Measurements from ENCODE around the gene DCHS1.

DNA sequence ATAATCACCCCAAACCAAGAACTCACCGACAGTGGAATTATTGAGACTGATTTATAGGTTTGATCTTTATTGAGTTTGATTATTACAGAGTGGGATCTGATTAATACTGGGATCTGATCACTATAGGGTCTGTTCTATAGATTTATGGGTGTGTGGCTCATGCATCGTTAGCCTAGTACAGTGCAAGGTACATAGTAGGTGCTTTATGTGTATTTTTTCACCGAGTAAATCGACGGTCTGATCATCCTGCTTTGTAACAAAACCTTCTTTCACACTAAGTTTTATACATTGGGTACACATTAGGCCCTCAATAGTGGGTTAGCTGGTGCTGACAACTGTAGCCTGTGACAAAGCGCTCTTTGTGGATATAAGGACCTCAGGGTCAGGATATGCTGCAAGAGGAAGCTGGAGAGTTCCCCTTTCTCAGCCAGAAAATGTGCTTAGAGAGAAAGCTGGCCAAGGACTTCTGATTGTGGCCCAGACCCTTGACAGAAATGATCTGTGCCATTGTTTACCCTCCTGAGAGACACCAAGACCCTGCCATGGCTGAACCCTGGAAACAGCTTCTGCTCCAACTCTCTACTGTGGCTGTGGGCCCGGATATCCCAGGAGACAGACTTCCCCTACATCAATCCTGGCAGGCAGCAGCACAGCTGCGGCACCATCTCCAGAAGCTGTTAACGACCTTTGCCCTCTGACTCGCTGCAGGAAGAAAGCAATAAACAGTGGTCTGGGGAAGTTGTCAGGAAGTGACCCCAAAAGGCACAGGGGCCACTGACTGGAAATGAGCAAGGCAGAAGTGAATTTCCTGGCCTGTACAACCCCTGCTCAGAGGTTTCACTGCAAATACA, 20.3 kb downstream of the DCHS1 start:
- TF ChIP-seq KDM5A (IDR thresholded peaks at IDR 0.05), result no peak
- TF ChIP-seq CTCF (IDR thresholded peaks at IDR 0.05), result no peak
- TF ChIP-seq HOXB13 (CRISPR knock-in tag; IDR thresholded peaks at IDR 0.05; ENCODE audit: low read depth), result no peak
- TF ChIP-seq JUN (IDR thresholded peaks at IDR 0.05), result no peak
- no peak for TF ChIP-seq MYC (IDR thresholded peaks at IDR 0.05; ENCODE audit: borderline replicate concordance, low read length)
- TF ChIP-seq SREBF2 (IDR thresholded peaks at IDR 0.05), result no peak
- no peak for TF ChIP-seq ESRRA (IDR thresholded peaks at IDR 0.05; ENCODE audit: borderline replicate concordance, low read length)
- no peak for TF ChIP-seq TP53 (CRISPR knock-in tag; IDR thresholded peaks at IDR 0.05)
- TF ChIP-seq, protein P1, sequence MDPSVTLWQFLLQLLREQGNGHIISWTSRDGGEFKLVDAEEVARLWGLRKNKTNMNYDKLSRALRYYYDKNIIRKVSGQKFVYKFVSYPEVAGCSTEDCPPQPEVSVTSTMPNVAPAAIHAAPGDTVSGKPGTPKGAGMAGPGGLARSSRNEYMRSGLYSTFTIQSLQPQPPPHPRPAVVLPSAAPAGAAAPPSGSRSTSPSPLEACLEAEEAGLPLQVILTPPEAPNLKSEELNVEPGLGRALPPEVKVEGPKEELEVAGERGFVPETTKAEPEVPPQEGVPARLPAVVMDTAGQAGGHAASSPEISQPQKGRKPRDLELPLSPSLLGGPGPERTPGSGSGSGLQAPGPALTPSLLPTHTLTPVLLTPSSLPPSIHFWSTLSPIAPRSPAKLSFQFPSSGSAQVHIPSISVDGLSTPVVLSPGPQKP (IDR thresholded peaks at IDR 0.05; ENCODE audit: low read depth, low read length), result no peak
- no peak for TF ChIP-seq MAFK (IDR thresholded peaks at IDR 0.05; ENCODE audit: partially characterized antibody)
- TF ChIP-seq, protein P2, sequence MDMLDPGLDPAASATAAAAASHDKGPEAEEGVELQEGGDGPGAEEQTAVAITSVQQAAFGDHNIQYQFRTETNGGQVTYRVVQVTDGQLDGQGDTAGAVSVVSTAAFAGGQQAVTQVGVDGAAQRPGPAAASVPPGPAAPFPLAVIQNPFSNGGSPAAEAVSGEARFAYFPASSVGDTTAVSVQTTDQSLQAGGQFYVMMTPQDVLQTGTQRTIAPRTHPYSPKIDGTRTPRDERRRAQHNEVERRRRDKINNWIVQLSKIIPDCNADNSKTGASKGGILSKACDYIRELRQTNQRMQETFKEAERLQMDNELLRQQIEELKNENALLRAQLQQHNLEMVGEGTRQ (IDR thresholded peaks at IDR 0.05), result no peak
- no peak for TF ChIP-seq JUNB (IDR thresholded peaks at IDR 0.05)

Data from A549 (cell line).